Dermis blood vessel endothelial cell (primary cell): ENCODE results near the gene TAMM41. TPM values are rescaled to one million over a fixed set of nuclear protein-coding genes. Genes with fewer than 3 reads are reported as not detected.
"Not testable (repeated sequence)": the region's sequence is repeated elsewhere in the genome, so short reads cannot be mapped to it uniquely, and the experiment has no call there.

ENCODE experiments used
- DNase-seq: peaks from one replicate; pipeline ENCODE4 v3.0.0; 2010
- total RNA-seq: library from RNA; depleted of rRNA; stranded (reverse); fragments of >200 nt; gene quantifications from 2 replicates; pipeline ENCODE4 v1.2.3, GENCODE V29; 2014

The TAMM41 gene
- total RNA-seq: 5.4 and 7.0 TPM in 2 replicates

- DNase-seq: peak; percentile 94
Measured at GRCh38 chr3:11846281-11847266, at the start of gene TAMM41. TSS of gene TAMM41 (minus strand) at chr3:11846885. CDS start at chr3:11846636, 249 bp downstream.

- no peak for DNase-seq
Measured at GRCh38 chr3:11878837-11879236, 32.2 kb upstream of the TAMM41 start.

- DNase-seq: not testable (repeated sequence)
Measured at GRCh38 chr3:11874707-11875106, 28.0 kb upstream of the TAMM41 start.

- not testable (repeated sequence) for DNase-seq
Measured at GRCh38 chr3:11863739-11864138, 17.1 kb upstream of the TAMM41 start.

GRCh38 chr3:11862584-11862983, 15.9 kb upstream of the TAMM41 start:
- not testable (repeated sequence) for DNase-seq

GRCh38 chr3:11862145-11862544, 15.5 kb upstream of the TAMM41 start:
- not testable (repeated sequence) for DNase-seq

GRCh38 chr3:11860213-11860612, 13.5 kb upstream of the TAMM41 start:
- DNase-seq: not testable (repeated sequence)

- DNase-seq: no peak
Measured at GRCh38 chr3:11853450-11853849, 6.8 kb upstream of the TAMM41 start.

GRCh38 chr3:11850003-11850402, 3.3 kb upstream of the TAMM41 start:
- DNase-seq: no peak

GRCh38 chr3:11847607-11848006, 922 bp upstream of the TAMM41 start:
- DNase-seq: no peak

- peak; percentile 14 for DNase-seq
Measured at GRCh38 chr3:11845651-11846050, 1.0 kb downstream of the TAMM41 start.

- no peak for DNase-seq
Measured at GRCh38 chr3:11844891-11845290, 1.8 kb downstream of the TAMM41 start.

- peak; percentile 61 for DNase-seq
Measured at GRCh38 chr3:11835028-11835639, 11.6 kb downstream of the TAMM41 start.

- peak; percentile 32 for DNase-seq
Measured at GRCh38 chr3:11832981-11833905, 13.4 kb downstream of the TAMM41 start.

- no peak for DNase-seq
Measured at GRCh38 chr3:11829416-11829815, 17.3 kb downstream of the TAMM41 start.

GRCh38 chr3:11826628-11827265, 19.9 kb downstream of the TAMM41 start:
- no peak for DNase-seq

GRCh38 chr3:11825301-11825700, 21.4 kb downstream of the TAMM41 start:
- no peak for DNase-seq

GRCh38 chr3:11820531-11821041, 26.1 kb downstream of the TAMM41 start:
- peak; percentile 66 for DNase-seq

- DNase-seq: no peak
Measured at GRCh38 chr3:11819146-11819689, 27.5 kb downstream of the TAMM41 start.

GRCh38 chr3:11818033-11818432, 28.7 kb downstream of the TAMM41 start:
- DNase-seq: no peak

GRCh38 chr3:11815111-11815510, 31.6 kb downstream of the TAMM41 start:
- no peak for DNase-seq

GRCh38 chr3:11814663-11815062, 32.0 kb downstream of the TAMM41 start:
- no peak for DNase-seq
